ENCODE results near the gene RAB5B. TPM values are rescaled to one million over a fixed set of nuclear protein-coding genes. Genes with fewer than 3 reads are reported as not detected.

RAB5B gene
- total RNA-seq, 1 donor, result 82.9 TPM

GRCh38 chr12:55993230-55993853, 19.5 kb downstream of the RAB5B start:
- Histone ChIP-seq H3K9me3 (ENCODE audit: low read depth, low read length) (no peaks in the 10 kb centered on the region), H3K4me3 (ENCODE audit: insufficient read depth, low read length) (no peak overlapping the region), H3K79me2 (ENCODE audit: insufficient read depth, low read length) (peaks cover 9% of the 10 kb centered on the region), H4K20me1 (ENCODE audit: insufficient read depth, low read length) (no peaks in the 10 kb centered on the region), H3K27ac (ENCODE audit: low read depth, low read length) (no peak overlapping the region), H3K4me1 (ENCODE audit: insufficient read depth, low read length) (peaks cover 14% of the 10 kb centered on the region), H3K27me3 (ENCODE audit: insufficient read depth, low read length) (no peaks in the 10 kb centered on the region), H3K4me2 (ENCODE audit: insufficient read depth, low read length) (no peak overlapping the region), H3K36me3 (ENCODE audit: insufficient read depth, low read length) (peaks cover 57% of the 10 kb centered on the region), H2AFZ (ENCODE audit: low read length) (no peak overlapping the region)
- no peak for TF ChIP-seq CTCF (IDR thresholded peaks at IDR 0.05; ENCODE audit: extremely low read depth, low read depth, low read length)
- DNase-seq (ENCODE audit: insufficient read length, low spot score, missing footprints), result peak; percentile 18

DNA sequence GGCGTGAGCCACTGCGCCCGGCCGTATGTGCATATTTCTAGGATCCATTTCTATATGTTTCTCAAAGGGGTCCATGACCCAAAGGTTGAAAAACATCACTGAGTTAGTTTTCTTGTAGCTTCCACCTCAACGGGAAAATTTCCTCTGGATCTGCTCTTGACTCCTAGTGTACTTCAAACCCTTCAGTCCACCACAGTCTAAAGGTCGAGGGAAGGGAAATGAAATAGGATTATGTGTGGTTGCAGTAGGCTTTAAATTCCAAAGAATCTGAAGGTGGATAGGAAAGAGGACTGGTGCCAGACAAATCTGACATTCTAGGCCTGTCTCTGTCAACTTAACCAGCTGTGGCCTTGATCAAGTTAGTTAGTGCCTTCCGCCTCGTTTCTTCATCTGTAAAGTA, 21.5 kb downstream of the RAB5B start:
- no peaks in the 10 kb centered on the region for H3K27me3 ChIP-seq (ENCODE audit: insufficient read depth, low read length)
- no peak for TF ChIP-seq CTCF (IDR thresholded peaks at IDR 0.05; ENCODE audit: extremely low read depth, low read depth, low read length)

DNA sequence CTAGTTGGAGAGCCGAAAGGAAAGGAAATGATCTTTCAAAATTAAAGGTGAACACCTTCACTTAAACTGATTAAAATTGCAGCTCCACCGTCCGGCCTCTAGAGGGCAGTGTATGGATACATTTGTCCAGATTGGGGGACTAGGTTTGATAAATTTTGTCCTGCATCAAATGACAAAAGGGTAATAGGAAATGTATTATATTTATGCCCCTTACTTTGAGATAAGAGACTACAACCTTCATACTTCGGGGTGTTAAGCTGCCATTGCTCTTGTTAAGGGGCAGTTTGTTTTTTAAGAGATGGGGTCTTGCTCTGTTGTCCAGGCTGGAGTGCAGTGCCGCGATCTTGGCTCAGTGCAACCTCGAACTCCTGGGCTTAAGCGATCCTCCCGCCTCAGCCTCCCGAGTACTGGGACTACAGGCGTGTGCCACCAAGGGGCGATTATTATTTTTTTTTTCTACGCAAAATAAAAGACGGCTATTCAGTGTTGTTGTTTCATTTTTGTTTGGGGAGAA, 22.4 kb downstream of the RAB5B start:
- peak overlapping the region; percentile 97 for H2AFZ ChIP-seq (ENCODE audit: low read length)
- no peaks in the 10 kb centered on the region for H3K27me3 ChIP-seq (ENCODE audit: insufficient read depth, low read length)
- peaks cover 34% of the 10 kb centered on the region for H3K36me3 ChIP-seq (ENCODE audit: insufficient read depth, low read length)
- H3K79me2 ChIP-seq (ENCODE audit: insufficient read depth, low read length), result peaks cover 12% of the 10 kb centered on the region
- no peaks in the 10 kb centered on the region for H4K20me1 ChIP-seq (ENCODE audit: insufficient read depth, low read length)
- peak overlapping the region; percentile 92 for H3K4me2 ChIP-seq (ENCODE audit: insufficient read depth, low read length)
- peak; percentile 92 for DNase-seq (ENCODE audit: insufficient read length, low spot score, missing footprints)
- H3K4me1 ChIP-seq (ENCODE audit: insufficient read depth, low read length), result peaks cover 14% of the 10 kb centered on the region
- peak overlapping the region; percentile 96 for H3K4me3 ChIP-seq (ENCODE audit: insufficient read depth, low read length)
- H3K9me3 ChIP-seq (ENCODE audit: low read depth, low read length), result no peaks in the 10 kb centered on the region
- peak; percentile 83 for TF ChIP-seq CTCF (IDR thresholded peaks at IDR 0.05; ENCODE audit: extremely low read depth, low read depth, low read length)
- H3K27ac ChIP-seq (ENCODE audit: low read depth, low read length), result peak overlapping the region; percentile 34

More for the DNA sequence above, 21.5 kb downstream of the RAB5B start:
- H3K36me3 ChIP-seq (ENCODE audit: insufficient read depth, low read length), result peaks cover 43% of the 10 kb centered on the region
- H4K20me1 ChIP-seq (ENCODE audit: insufficient read depth, low read length), result no peaks in the 10 kb centered on the region
- H3K27ac ChIP-seq (ENCODE audit: low read depth, low read length), result no peak overlapping the region
- peaks cover 14% of the 10 kb centered on the region for H3K4me1 ChIP-seq (ENCODE audit: insufficient read depth, low read length)
- peaks cover 12% of the 10 kb centered on the region for H3K79me2 ChIP-seq (ENCODE audit: insufficient read depth, low read length)
- no peak overlapping the region for H3K4me2 ChIP-seq (ENCODE audit: insufficient read depth, low read length)
- no peak overlapping the region for H2AFZ ChIP-seq (ENCODE audit: low read length)
- H3K4me3 ChIP-seq (ENCODE audit: insufficient read depth, low read length), result no peak overlapping the region
- no peaks in the 10 kb centered on the region for H3K9me3 ChIP-seq (ENCODE audit: low read depth, low read length)
- peak; percentile 58 for DNase-seq (ENCODE audit: insufficient read length, low spot score, missing footprints)

- Histone ChIP-seq H3K27me3 (ENCODE audit: insufficient read depth, low read length) (no peaks in the 10 kb centered on the region), H3K27ac (ENCODE audit: low read depth, low read length) (peak within 1 kb of the TSS; percentile 71), H2AFZ (ENCODE audit: low read length) (peak within 1 kb of the TSS; percentile 97), H3K4me2 (ENCODE audit: insufficient read depth, low read length) (peak within 1 kb of the TSS; percentile 92), H4K20me1 (ENCODE audit: insufficient read depth, low read length) (no peaks in the 10 kb centered on the region), H3K9me3 (ENCODE audit: low read depth, low read length) (no peaks in the 10 kb centered on the region), H3K36me3 (ENCODE audit: insufficient read depth, low read length) (peaks cover 30% of the 10 kb centered on the region), H3K4me3 (ENCODE audit: insufficient read depth, low read length) (peak within 1 kb of the TSS; percentile 96), H3K79me2 (ENCODE audit: insufficient read depth, low read length) (peaks cover 12% of the 10 kb centered on the region), H3K4me1 (ENCODE audit: insufficient read depth, low read length) (peaks cover 14% of the 10 kb centered on the region)
- TF ChIP-seq CTCF (IDR thresholded peaks at IDR 0.05; ENCODE audit: extremely low read depth, low read depth, low read length), result no peak
- DNase-seq (ENCODE audit: insufficient read length, low spot score, missing footprints), result peak; percentile 100
Measured at GRCh38 chr12:55996715-55997534, 23.0 kb downstream of the RAB5B start, which contains the start of gene SUOX. Gene SUOX, plus strand, starts transcription at chr12:55997276. Its CDS starts 4,946 bp downstream, at chr12:56002222.

All from osteoblast (primary cell).